ENCODE data around the gene PHLDA2. TPM values are rescaled to one million over a fixed set of nuclear protein-coding genes. Genes with fewer than 3 reads are reported as not detected.

PHLDA2 gene
- total and polyA plus RNA-seq, 2 donors (not counting 3 experiments of a cell fraction or from before 2014, with no cell fraction given), result 38.5 to 44.5 TPM

DNA sequence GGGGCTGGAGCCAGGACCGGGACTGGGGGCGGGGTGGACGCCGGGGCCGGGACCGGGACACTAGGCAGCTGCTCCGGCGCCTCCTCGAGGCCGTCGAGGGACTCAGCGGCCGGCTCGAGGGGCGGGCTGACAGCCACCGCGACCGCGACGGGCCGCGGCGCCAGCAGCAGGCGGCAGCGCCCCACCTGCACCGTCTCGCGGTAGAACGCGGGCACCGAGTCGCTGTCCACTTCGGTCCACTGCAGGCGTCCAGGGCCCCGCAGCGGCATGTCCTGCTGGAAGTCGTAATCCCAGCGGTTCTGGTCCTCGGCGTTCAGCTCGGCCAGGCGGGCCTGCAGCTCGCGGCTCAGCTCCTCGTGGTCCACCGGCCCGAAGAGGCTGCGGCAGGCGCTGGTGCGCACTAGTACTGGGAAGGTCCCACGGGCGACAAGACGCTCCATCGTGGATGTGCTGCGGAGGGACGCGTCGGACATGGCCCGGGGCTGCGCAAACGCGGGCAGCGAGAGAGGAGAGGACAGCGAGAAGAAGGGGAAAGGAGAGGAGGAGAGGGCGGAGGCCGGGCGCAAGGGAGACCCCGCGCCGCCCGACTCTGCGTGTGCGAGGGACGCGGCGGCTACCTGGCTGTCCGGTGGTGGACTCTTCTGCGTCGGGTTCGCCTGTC is 44.1 kb downstream of the PHLDA2 start:
- ChIA-PET POLR2A (interaction anchor here (1.4 to 1.7 kb wide), 2 partner anchors 44 to 185 kb away, joined by 4 to 5 read pairs; partner anchors contain the start of genes KCNQ1OT1 and PHLDA2), CTCF (interaction anchor here (1.0 to 16.2 kb wide), 3 partner anchors 351 to 691 kb away, joined by 3 to 711 read pairs (median 3); no protein-coding TSS in a partner anchor)
- Histone ChIP-seq H3K27ac (ENCODE audit: insufficient read depth, low read depth, low read length) (no peak overlapping the region), H3K4me1 (ENCODE audit: control insufficient read depth, extremely low read depth, insufficient read depth, low read length) (peaks cover 8% of the 10 kb centered on the region), H3K36me3 (ENCODE audit: control insufficient read depth in 2 of 2, extremely low read depth in 1 of 2, insufficient read depth in 2 of 2, low read length in 2 of 2) (no peaks in the 10 kb centered on the region), H3K9me3 (replicated peaks; ENCODE audit: control insufficient read depth, insufficient read depth, low read length) (no peaks in the 10 kb centered on the region), H3K4me2 (ENCODE audit: insufficient read depth, low read length) (peak overlapping the region; percentile 73), H2AFZ (ENCODE audit: low read depth, low read length) (peak overlapping the region; percentile 84), H4K20me1 (replicated peaks; ENCODE audit: control insufficient read depth, extremely low read depth, insufficient read depth, low read length) (no peaks in the 10 kb centered on the region), H3K9ac (replicated peaks; ENCODE audit: extremely low read depth, insufficient read depth, low read length) (no peak overlapping the region), H3K9me1 (replicated peaks; ENCODE audit: control insufficient read depth, extremely low read depth, insufficient read depth, low read length) (no peaks in the 10 kb centered on the region), H3K4me3 (replicated peaks in 1 of 3; ENCODE audit: insufficient read depth in 1 of 3, low read depth in 1 of 3, low read length in 3 of 3) (peak overlapping the region in 2 of 3 experiments; percentile 12 to 44), H3K27me3 (ENCODE audit: control insufficient read depth in 2 of 2, insufficient read depth in 2 of 2, low read length in 2 of 2) (peaks cover 3 to 14% of the 10 kb centered on the region in 2 experiments), H3K79me2 (ENCODE audit: control insufficient read depth, insufficient read depth, low read length) (no peaks in the 10 kb centered on the region)
- intact Hi-C loops (cut with micrococcal nuclease) (loop anchor here (5.0 to 10.0 kb wide), 3 partner anchors 110 to 580 kb away; partner anchors contain the start of genes C11orf21 and TSPAN32), dilution Hi-C loops (cut with MboI; ENCODE audit: extremely low pct_ligation_motif_present, low sequenced_read_pairs) (no loop called here)
- BruUV-seq (replicated peaks), result no TSS peak
- FAIRE-seq (no peak), DNase-seq (ENCODE audit: low read depth, low spot score) (peak; percentile 42)
- TF ChIP-seq MAX (IDR thresholded peaks at IDR 0.05; ENCODE audit: insufficient read depth, insufficient read length), result no peak
- peak; percentile 4 to 41 for TF ChIP-seq CTCF (IDR thresholded peaks at IDR 0.05; ENCODE audit: extremely low read depth in 1 of 2, insufficient read depth in 1 of 2, low read depth in 1 of 2, low read length in 2 of 2)
- TF ChIP-seq MYC (IDR thresholded peaks at IDR 0.05; ENCODE audit: low read depth, low read length), result no peak
- TF ChIP-seq POLR2A (IDR thresholded peaks at IDR 0.05; ENCODE audit: low read depth, low read length), result no peak
- peak; percentile 82 for TF ChIP-seq EZH2 (IDR thresholded peaks at IDR 0.05; ENCODE audit: borderline replicate concordance, low read depth, low read length, severe bottlenecking)

All from endothelial cell of umbilical vein (primary cell).